Neural cell (in vitro differentiated cells): ENCODE data around the gene APOD. TPM values are rescaled to one million over a fixed set of nuclear protein-coding genes. Genes with fewer than 3 reads are reported as not detected.
"Not testable (repeated sequence)": the region's sequence is repeated elsewhere in the genome, so short reads cannot be mapped to it uniquely, and the experiment has no call there.

Experiments used
- H2AFZ ChIP-seq: fragments of 200-600, 300-800 bp; sonication (generic), shearing (Covaris generic); 2 replicates; pipeline ENCODE4 v1.6.0; 2014; ENCODE audit warnings: low read depth, mild to moderate bottlenecking, antibody characterized with exemption, low read length, moderate library complexity
- H3F3A ChIP-seq: fragments of 200-600 bp; shearing (Covaris generic); 2 replicates; pipeline ENCODE4 v1.6.1; 2016; ENCODE audit warnings: mild to moderate bottlenecking, moderate library complexity, mixed read lengths, antibody characterized with exemption, low read length; ENCODE audit not compliant: insufficient read depth, poor library complexity, severe bottlenecking
- H3K27ac ChIP-seq: fragments of 200-600, 300-800 bp; sonication (generic), shearing (Covaris generic); 2 replicates; pipeline ENCODE4 v1.5.1; 2014; ENCODE audit warnings: mild to moderate bottlenecking, low read length, moderate library complexity
- H3K27me3 ChIP-seq: fragments of 300-800, 200-600 bp; sonication (generic), shearing (Covaris generic); 2 replicates; pipeline ENCODE4 v1.6.0; 2014; ENCODE audit warnings: mild to moderate bottlenecking, low read depth, low read length, moderate library complexity; ENCODE audit not compliant: insufficient read depth
- H3K36me3 ChIP-seq: fragments of 300-800, 200-600 bp; sonication (generic), shearing (Covaris generic); 2 replicates; pipeline ENCODE4 v1.5.1; 2014; ENCODE audit warnings: mild to moderate bottlenecking, antibody characterized with exemption, low read length, moderate library complexity; ENCODE audit not compliant: insufficient read depth
- H3K4me2 ChIP-seq: fragments of 300-800, 200-600 bp; sonication (generic), shearing (Covaris generic); 2 replicates; pipeline ENCODE4 v1.6.0; 2014; ENCODE audit warnings: mild to moderate bottlenecking, low read length
- H3K4me3 ChIP-seq: fragments of 300-800, 200-600 bp; sonication (generic), shearing (Covaris generic); 2 replicates; pipeline ENCODE4 v1.5.1; 2014; ENCODE audit warnings: mild to moderate bottlenecking, low read length, moderate library complexity
- H3K79me2 ChIP-seq: fragments of 200-600 bp; shearing (Covaris generic); replicated peaks from 2 replicates; pipeline ENCODE4 v1.6.0; 2014; ENCODE audit warnings: mild to moderate bottlenecking, low read length, moderate library complexity; ENCODE audit not compliant: insufficient read depth
- H3K9ac ChIP-seq: fragments of 300-800, 200-600 bp; sonication (generic), shearing (Covaris generic); 2 replicates; pipeline ENCODE4 v1.6.1; 2016; ENCODE audit warnings: mild to moderate bottlenecking, low read length, mixed read lengths
- H3K9me2 ChIP-seq: fragments of 200-600 bp; shearing (Covaris generic); 2 replicates; pipeline ENCODE4 v1.6.1; 2016; ENCODE audit warnings: mild to moderate bottlenecking, low read length, mixed read lengths; ENCODE audit not compliant: insufficient read depth
- H3K9me3 ChIP-seq: fragments of 200-600, 300-800 bp; sonication (generic), shearing (Covaris generic); 2 replicates; pipeline ENCODE4 v1.6.1; 2016; ENCODE audit warnings: mild to moderate bottlenecking, mixed run types, low read length, moderate library complexity, mixed read lengths
- H4K20me1 ChIP-seq: fragments of 200-600 bp; shearing (Covaris generic); 2 replicates; pipeline ENCODE4 v1.6.1; 2016; ENCODE audit warnings: mild to moderate bottlenecking, mixed run types; ENCODE audit not compliant: insufficient read depth
- EP300 ChIP-seq: fragments of 450-650 bp; conservative IDR thresholded peaks from 2 replicates; pipeline ENCODE4 v1.6.1; 2014; ENCODE audit warnings: antibody characterized with exemption, mild to moderate bottlenecking, moderate library complexity; ENCODE audit not compliant: poor library complexity, severe bottlenecking
- EZH2 ChIP-seq: fragments of 200-600, 300-800 bp; shearing (Covaris generic), sonication (generic); IDR thresholded peaks from 2 replicates; pipeline ENCODE4 v1.6.1; 2014; ENCODE audit warnings: antibody characterized with exemption, low read length, borderline replicate concordance, mild to moderate bottlenecking; ENCODE audit not compliant: insufficient read depth, poor library complexity, severe bottlenecking
- MXI1 ChIP-seq: fragments of 450-650 bp; conservative IDR thresholded peaks from 2 replicates; pipeline ENCODE4 v1.6.1; 2014; ENCODE audit warnings: antibody characterized with exemption, mild to moderate bottlenecking; ENCODE audit not compliant: poor library complexity, severe bottlenecking
- POLR2AphosphoS5 ChIP-seq: IDR thresholded peaks from 2 replicates; pipeline ENCODE4 v1.6.1; 2012
- RAD21 ChIP-seq: fragments of 450-650 bp; conservative IDR thresholded peaks from 2 replicates; pipeline ENCODE4 v1.6.1; 2014; ENCODE audit warnings: antibody characterized with exemption, mild to moderate bottlenecking, moderate library complexity
- SMC3 ChIP-seq: fragments of 450-650 bp; conservative IDR thresholded peaks from 2 replicates; pipeline ENCODE4 v1.6.1; 2014; ENCODE audit warnings: antibody characterized with exemption, mild to moderate bottlenecking, moderate library complexity; ENCODE audit not compliant: poor library complexity
- TAF1 ChIP-seq: IDR thresholded peaks from 2 replicates; pipeline ENCODE4 v1.6.1; 2012; ENCODE audit warnings: low read depth
- polyA plus RNA-seq: library from polyadenylated mRNA; depleted of rRNA; stranded (reverse); fragments of >200 nt; gene quantifications from 2 replicates; pipeline ENCODE4 v1.2.3, GENCODE V29; 2014
- TF ChIP-seq, protein P1 (sequence below): fragments of 450-650 bp; IDR thresholded peaks from 2 replicates; pipeline ENCODE4 v1.5.1; 2014; ENCODE audit warnings: antibody characterized with exemption, mild to moderate bottlenecking, moderate library complexity; ENCODE audit not compliant: poor library complexity, severe bottlenecking
- TF ChIP-seq, protein P2 (sequence below): IDR thresholded peaks from 2 replicates; pipeline ENCODE4 v1.6.1; 2012; ENCODE audit warnings: borderline replicate concordance

APOD gene
- polyA plus RNA-seq, 1 donor from 2014 or later = not detected

- no peak overlapping the region for H3K4me3 ChIP-seq
- H3K27ac ChIP-seq = no peak overlapping the region
- no peak overlapping the region for H2AFZ ChIP-seq
- H3K4me2 ChIP-seq = no peak overlapping the region
- no peaks in the 10 kb centered on the region for H3K79me2 ChIP-seq
- no peaks in the 10 kb centered on the region for H4K20me1 ChIP-seq
- H3F3A ChIP-seq = no peaks in the 10 kb centered on the region
- no peaks in the 10 kb centered on the region for H3K36me3 ChIP-seq
- no peaks in the 10 kb centered on the region for H3K27me3 ChIP-seq
- H3K9ac ChIP-seq = no peak overlapping the region
- H3K9me3 ChIP-seq = no peaks in the 10 kb centered on the region
- TF ChIP-seq, protein P1, sequence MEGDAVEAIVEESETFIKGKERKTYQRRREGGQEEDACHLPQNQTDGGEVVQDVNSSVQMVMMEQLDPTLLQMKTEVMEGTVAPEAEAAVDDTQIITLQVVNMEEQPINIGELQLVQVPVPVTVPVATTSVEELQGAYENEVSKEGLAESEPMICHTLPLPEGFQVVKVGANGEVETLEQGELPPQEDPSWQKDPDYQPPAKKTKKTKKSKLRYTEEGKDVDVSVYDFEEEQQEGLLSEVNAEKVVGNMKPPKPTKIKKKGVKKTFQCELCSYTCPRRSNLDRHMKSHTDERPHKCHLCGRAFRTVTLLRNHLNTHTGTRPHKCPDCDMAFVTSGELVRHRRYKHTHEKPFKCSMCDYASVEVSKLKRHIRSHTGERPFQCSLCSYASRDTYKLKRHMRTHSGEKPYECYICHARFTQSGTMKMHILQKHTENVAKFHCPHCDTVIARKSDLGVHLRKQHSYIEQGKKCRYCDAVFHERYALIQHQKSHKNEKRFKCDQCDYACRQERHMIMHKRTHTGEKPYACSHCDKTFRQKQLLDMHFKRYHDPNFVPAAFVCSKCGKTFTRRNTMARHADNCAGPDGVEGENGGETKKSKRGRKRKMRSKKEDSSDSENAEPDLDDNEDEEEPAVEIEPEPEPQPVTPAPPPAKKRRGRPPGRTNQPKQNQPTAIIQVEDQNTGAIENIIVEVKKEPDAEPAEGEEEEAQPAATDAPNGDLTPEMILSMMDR = no peak
- no peak for TF ChIP-seq EP300
- no peak for TF ChIP-seq EZH2
- TF ChIP-seq POLR2AphosphoS5 = no peak
- TF ChIP-seq TAF1 = no peak
- TF ChIP-seq MXI1 = no peak
- no peak for TF ChIP-seq RAD21
- no peak for TF ChIP-seq SMC3
- TF ChIP-seq, protein P2, sequence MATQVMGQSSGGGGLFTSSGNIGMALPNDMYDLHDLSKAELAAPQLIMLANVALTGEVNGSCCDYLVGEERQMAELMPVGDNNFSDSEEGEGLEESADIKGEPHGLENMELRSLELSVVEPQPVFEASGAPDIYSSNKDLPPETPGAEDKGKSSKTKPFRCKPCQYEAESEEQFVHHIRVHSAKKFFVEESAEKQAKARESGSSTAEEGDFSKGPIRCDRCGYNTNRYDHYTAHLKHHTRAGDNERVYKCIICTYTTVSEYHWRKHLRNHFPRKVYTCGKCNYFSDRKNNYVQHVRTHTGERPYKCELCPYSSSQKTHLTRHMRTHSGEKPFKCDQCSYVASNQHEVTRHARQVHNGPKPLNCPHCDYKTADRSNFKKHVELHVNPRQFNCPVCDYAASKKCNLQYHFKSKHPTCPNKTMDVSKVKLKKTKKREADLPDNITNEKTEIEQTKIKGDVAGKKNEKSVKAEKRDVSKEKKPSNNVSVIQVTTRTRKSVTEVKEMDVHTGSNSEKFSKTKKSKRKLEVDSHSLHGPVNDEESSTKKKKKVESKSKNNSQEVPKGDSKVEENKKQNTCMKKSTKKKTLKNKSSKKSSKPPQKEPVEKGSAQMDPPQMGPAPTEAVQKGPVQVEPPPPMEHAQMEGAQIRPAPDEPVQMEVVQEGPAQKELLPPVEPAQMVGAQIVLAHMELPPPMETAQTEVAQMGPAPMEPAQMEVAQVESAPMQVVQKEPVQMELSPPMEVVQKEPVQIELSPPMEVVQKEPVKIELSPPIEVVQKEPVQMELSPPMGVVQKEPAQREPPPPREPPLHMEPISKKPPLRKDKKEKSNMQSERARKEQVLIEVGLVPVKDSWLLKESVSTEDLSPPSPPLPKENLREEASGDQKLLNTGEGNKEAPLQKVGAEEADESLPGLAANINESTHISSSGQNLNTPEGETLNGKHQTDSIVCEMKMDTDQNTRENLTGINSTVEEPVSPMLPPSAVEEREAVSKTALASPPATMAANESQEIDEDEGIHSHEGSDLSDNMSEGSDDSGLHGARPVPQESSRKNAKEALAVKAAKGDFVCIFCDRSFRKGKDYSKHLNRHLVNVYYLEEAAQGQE = no peak
- H3K9me2 ChIP-seq = no peaks in the 10 kb centered on the region
Observed at GRCh38 chr3:195616681-195617080, 32.9 kb upstream of the APOD start.

DNA sequence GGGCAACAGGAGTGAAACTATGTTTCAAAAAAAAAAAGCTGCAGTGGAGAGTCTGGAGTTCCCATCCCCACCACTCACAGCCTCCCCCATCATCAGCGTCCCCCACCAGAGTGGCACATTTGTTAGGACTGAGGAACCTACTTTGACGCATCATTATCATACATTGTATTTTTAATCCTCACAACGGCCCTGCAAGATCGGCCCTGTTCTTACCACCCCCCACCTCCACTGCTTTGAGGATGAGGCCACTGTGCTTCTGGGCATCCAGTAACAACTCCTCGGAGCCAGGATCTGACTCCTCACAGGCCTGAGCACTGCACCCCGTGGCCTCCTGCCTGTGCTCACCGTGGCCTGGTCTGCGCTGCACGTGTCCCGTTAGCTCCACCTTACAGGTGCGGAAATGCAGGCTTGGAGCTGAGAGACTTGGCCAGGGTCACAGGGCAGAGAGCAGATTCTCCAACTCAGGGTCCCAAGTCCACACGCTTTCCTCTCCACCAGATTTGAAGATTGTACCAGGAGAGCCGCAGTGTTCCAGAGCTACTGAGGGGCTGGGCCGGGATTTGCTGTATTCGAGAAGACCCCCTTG lies 32.3 kb upstream of the APOD start:
- not testable (repeated sequence) for H3K4me2 ChIP-seq, H3K27ac ChIP-seq, H4K20me1 ChIP-seq, H3K4me3 ChIP-seq, H3K9ac ChIP-seq, H3K9me3 ChIP-seq, H3K36me3 ChIP-seq, H2AFZ ChIP-seq, H3K9me2 ChIP-seq, H3K27me3 ChIP-seq, H3K79me2 ChIP-seq, H3F3A ChIP-seq

GRCh38 chr3:195614672-195615504 lies 31.1 kb upstream of the APOD start:
- H3K27me3 ChIP-seq = not testable (repeated sequence)

More at GRCh38 chr3:195614672-195615504, 31.1 kb upstream of the APOD start:
- not testable (repeated sequence) for H3K4me2 ChIP-seq, H2AFZ ChIP-seq, H3K9me2 ChIP-seq, H3K4me3 ChIP-seq, H3K79me2 ChIP-seq, H3K36me3 ChIP-seq, H3F3A ChIP-seq, H4K20me1 ChIP-seq, H3K27ac ChIP-seq, H3K9me3 ChIP-seq, H3K9ac ChIP-seq
